LNCaP clone FGC (cell line): ENCODE data around the gene FOXRED2.

Experiments
- DNase-seq: peaks from one replicate; pipeline ENCODE4 v3.0.0-alpha.2; 2011; ENCODE audit warnings: low read depth
- H3K4me3 ChIP-seq: 2 replicates; pipeline ENCODE4 v1.5.1; 2011; ENCODE audit warnings: mild to moderate bottlenecking, low read depth, low read length, control low read depth
- TF ChIP-seq, protein P1 (sequence below): IDR thresholded peaks from 2 replicates; pipeline ENCODE4 v1.5.1; 2012; ENCODE audit warnings: mild to moderate bottlenecking; ENCODE audit not compliant: control insufficient read depth, insufficient read depth; ENCODE audit errors: extremely low read depth

Gene FOXRED2

DNA sequence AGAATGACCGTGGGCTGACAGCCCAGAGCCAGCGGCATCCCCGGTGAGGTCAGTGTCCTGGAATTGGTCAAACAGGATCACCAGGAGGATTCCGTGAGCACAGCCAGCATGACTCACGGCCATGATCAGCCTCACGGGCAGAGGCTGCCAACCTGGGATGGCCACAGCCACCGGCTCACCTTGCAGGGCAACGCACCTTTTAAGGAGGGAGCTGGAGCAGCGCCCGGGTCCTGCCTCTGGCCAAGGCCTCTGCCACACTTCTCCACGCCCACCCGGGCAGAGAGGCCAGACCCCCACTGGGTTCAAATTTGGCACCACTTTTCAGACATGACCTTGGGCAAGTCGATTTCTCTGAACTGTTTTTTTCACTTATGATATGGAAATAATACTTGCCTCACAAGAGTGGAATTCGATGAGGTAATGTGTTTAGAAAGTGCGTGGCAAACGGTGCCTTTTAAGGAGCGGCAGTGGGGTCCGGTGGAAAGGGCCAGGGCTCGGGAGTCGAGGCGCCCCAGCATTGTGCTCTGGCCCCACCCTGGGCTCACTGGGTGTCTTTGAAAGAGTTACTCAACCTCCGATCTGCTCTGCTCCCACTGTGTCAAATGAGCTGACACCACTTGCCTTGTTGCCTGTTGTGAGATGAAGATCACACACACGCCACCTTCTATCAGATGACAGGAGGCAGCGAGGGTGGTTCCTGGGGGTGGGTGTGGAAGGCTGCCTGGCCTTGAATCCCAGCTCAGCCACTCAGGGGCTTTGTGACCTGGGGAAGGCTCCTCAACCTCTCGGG is 41.4 kb downstream of the FOXRED2 start:
- DNase-seq, result peak; percentile 94
- TF ChIP-seq, protein P1, sequence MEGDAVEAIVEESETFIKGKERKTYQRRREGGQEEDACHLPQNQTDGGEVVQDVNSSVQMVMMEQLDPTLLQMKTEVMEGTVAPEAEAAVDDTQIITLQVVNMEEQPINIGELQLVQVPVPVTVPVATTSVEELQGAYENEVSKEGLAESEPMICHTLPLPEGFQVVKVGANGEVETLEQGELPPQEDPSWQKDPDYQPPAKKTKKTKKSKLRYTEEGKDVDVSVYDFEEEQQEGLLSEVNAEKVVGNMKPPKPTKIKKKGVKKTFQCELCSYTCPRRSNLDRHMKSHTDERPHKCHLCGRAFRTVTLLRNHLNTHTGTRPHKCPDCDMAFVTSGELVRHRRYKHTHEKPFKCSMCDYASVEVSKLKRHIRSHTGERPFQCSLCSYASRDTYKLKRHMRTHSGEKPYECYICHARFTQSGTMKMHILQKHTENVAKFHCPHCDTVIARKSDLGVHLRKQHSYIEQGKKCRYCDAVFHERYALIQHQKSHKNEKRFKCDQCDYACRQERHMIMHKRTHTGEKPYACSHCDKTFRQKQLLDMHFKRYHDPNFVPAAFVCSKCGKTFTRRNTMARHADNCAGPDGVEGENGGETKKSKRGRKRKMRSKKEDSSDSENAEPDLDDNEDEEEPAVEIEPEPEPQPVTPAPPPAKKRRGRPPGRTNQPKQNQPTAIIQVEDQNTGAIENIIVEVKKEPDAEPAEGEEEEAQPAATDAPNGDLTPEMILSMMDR, result no peak
- H3K4me3 ChIP-seq, result no peak overlapping the region

DNA sequence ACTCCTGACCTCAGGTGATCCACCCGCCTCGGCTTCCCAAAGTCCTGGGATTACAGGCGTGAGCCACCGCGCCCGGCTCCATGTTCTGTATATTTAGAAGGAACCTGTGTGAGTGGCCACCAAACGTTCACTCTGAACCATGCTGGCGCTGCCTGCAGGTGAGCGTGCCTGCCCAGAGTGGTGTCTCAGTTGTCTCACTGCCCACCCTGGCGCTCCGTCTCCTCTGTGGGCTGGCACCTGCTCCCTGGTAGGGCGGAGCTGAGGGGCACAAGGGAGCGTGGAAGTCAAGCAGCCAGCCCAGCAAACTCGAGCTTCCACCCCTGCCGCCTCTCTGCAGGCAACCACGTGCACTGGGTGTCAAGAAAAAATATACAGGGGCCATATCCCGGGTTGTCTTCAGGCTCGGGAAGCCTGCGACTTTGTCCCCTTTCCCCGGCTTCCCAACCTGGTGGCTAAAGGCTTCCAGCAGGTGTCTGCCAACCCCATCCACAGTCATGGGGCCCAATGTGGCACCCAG is 42.1 kb downstream of the FOXRED2 start:
- TF ChIP-seq, protein P1, result no peak
- no peak overlapping the region for H3K4me3 ChIP-seq
- no peak for DNase-seq

DNA sequence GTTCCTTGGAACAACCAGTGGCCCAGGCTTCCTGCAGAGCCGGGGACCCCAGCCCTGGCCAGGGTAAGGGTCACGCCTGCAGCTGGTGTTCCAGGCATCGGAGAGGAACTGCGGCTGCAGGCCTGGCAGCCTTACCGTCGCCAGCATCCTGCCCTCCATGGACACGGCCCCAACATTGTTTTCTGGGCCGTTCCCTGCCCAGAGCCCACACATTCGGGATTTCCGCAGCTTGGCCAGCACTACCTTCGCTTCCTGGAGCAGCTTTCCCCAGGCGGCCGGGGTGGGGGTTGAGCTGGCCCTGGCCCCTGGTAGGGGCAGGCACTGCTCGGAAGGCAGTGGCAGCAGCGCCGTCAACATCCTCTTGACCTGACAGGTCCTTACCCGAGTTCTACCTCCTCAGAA is 43.1 kb downstream of the FOXRED2 start:
- TF ChIP-seq, protein P1, result no peak
- H3K4me3 ChIP-seq, result no peak overlapping the region
- DNase-seq, result no peak

DNA sequence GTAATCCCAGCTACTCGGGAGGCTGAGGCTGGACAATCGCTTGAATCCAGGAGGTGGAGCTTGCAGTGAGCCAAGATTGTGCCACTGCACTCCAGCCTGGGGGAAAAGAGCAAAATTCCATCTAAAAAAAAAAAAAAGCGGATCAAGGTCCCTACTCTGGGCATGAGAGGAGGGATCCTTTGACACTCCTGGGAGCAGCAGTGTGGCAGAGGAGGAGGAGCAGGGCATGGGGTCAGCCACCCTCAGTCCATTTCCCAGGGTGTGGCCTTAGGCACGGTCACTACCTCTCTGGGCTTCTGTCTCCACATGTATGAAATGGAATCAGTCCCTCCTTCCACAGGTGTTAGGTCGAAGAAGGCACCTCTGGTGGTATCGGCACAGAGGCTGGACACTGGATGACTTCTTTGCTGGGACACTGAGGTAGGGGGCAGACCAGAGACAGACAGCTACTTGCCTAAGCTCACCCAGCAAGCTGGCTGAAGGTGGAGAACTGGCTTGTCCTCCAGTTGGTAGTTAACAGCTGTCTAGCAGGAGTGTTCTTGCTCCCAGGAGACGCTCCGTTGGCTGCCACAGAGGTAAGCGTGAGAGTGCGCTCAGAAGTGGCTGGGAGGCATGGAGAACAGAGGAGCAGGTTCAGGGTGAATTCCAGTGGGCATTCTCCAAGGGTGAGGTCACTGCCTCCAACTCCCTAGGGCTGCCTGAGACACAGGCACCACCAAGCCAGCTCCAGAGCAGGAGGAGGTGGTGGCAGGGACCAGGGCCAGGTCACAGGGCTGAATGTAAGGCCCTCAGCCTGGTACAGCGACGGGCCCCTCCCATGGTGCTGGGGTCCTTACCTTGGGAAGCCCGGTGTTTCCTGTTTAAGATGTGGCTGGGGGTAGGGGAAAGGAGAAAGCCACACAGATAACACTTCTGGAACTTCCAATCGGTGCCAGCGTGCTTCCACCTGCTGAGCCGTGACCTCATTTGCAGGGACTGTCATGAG is 44.9 kb downstream of the FOXRED2 start:
- DNase-seq, result no peak
- H3K4me3 ChIP-seq, result no peak overlapping the region
- TF ChIP-seq, protein P1, result no peak

DNA sequence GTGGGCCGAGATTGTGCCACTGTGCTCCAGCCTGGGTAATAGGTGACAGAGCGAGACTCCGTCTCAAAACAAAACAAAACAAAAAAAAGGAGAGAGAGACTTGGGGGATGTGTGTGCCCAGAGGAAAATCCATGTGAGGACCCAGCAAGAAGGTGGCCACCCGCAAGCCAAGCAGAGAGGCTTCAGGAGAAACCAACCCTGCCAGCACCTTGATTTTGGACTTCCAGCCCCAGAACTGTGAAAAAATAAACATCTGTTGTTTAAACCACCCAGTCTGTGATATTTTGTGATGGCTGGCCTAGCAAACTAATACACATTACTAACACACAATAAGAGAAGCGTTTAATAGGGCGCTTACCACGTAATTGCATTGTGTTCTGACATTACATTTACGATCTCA is 46.6 kb downstream of the FOXRED2 start:
- no peak for DNase-seq
- H3K4me3 ChIP-seq, result no peak overlapping the region
- TF ChIP-seq, protein P1, result no peak

DNA sequence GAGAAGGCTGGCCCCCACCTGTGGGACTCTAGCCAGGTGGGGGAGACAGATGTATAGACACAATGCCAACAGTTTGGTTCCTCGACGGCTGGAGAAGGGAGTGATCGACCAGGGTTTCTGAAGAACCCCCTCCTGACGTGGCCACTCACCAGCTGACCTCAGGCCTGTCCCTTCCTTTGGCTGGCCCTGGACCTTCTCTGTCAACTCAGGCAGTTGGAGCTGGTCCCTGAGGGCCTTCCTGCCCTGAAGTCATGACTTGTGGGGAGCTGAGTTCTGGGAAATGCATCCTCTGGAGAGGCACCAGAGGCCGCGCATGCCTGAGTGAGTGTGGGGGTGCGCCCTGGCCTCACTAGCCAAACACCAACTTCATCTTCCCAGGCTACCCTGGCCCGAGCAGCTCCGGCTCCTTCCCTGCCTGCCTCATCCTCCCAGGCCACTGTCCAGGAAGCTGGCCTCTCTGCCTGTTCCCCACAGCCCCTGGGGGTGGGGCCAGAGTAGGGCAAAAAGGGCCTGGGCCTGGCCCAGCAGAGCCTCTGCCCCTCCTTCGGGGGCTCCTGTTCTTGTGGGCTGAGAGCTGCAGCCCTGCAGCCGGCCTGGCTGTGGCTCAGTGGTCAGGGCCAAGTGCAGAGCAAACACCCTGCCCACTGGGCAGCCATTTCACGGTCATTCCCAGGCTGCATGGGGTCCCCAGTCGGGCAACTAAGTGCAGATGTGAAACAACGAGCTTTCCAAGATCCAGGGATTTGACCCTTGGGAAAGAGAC is 49.0 kb downstream of the FOXRED2 start:
- H3K4me3 ChIP-seq, result no peak overlapping the region
- DNase-seq, result no peak
- TF ChIP-seq, protein P1, result no peak
